HG03064 (cell line): ENCODE results near the gene EIF2B1.
"Not testable (repeated sequence)": the region's sequence is repeated elsewhere in the genome, so short reads cannot be mapped to it uniquely, and the experiment has no call there.

Experiments used
- ATAC-seq: cut with Tn5 transposase; IDR thresholded peaks from one replicate; pipeline ENCODE4 v1.9.1; 2021; ENCODE audit warnings: low read depth; ENCODE audit not compliant: unreplicated experiment

Gene EIF2B1

GRCh38 chr12:123621101-123621500 lies 12.4 kb downstream of the EIF2B1 start:
- ATAC-seq = no peak

GRCh38 chr12:123617580-123617979 lies 15.9 kb downstream of the EIF2B1 start:
- ATAC-seq = no peak

- no peak for ATAC-seq
Measured at GRCh38 chr12:123617144-123617543, 16.3 kb downstream of the EIF2B1 start.

GRCh38 chr12:123614531-123614930 lies 19.0 kb downstream of the EIF2B1 start:
- no peak for ATAC-seq

- ATAC-seq = no peak
Measured at GRCh38 chr12:123614110-123614509, 19.4 kb downstream of the EIF2B1 start.

GRCh38 chr12:123608182-123608581 lies 25.3 kb downstream of the EIF2B1 start:
- no peak for ATAC-seq

GRCh38 chr12:123607756-123608155 lies 25.7 kb downstream of the EIF2B1 start:
- ATAC-seq = no peak

GRCh38 chr12:123603495-123603894 lies 30.0 kb downstream of the EIF2B1 start:
- ATAC-seq = not testable (repeated sequence)

- no peak for ATAC-seq
Measured at GRCh38 chr12:123602651-123603195, 30.8 kb downstream of the EIF2B1 start.

- peak; percentile 81 for ATAC-seq
Measured at GRCh38 chr12:123601602-123602489, 31.6 kb downstream of the EIF2B1 start, which contains the start of gene DDX55. DDX55 (plus strand) TSS chr12:123602099; CDS start chr12:123602149, 50 bp downstream.

- no peak for ATAC-seq
Measured at GRCh38 chr12:123599721-123600120, 33.8 kb downstream of the EIF2B1 start.

- no peak for ATAC-seq
Measured at GRCh38 chr12:123599310-123599709, 34.2 kb downstream of the EIF2B1 start.

GRCh38 chr12:123598522-123598921 lies 35.0 kb downstream of the EIF2B1 start:
- no peak for ATAC-seq

GRCh38 chr12:123597100-123597499 lies 36.4 kb downstream of the EIF2B1 start:
- no peak for ATAC-seq

- ATAC-seq = no peak
Measured at GRCh38 chr12:123595729-123596128, 37.8 kb downstream of the EIF2B1 start.

- ATAC-seq = no peak
Measured at GRCh38 chr12:123591702-123592481, 41.6 kb downstream of the EIF2B1 start.

- ATAC-seq = no peak
Measured at GRCh38 chr12:123580772-123581171, 52.7 kb downstream of the EIF2B1 start.

- not testable (repeated sequence) for ATAC-seq
Measured at GRCh38 chr12:123578829-123579228, 54.7 kb downstream of the EIF2B1 start.

GRCh38 chr12:123578243-123578642 lies 55.2 kb downstream of the EIF2B1 start:
- ATAC-seq = no peak

- ATAC-seq = no peak
Measured at GRCh38 chr12:123576611-123577010, 56.9 kb downstream of the EIF2B1 start.

GRCh38 chr12:123573870-123574269 lies 59.6 kb downstream of the EIF2B1 start:
- ATAC-seq = no peak
